HG03354 (cell line): ENCODE measurements around the gene NANOS1.

Experiments used
- ATAC-seq: cut with Tn5 transposase; IDR thresholded peaks from one replicate; pipeline ENCODE4 v1.9.1; 2021; ENCODE audit warnings: mild to moderate bottlenecking; ENCODE audit not compliant: unreplicated experiment, poor library complexity, severe bottlenecking

Gene NANOS1

GRCh38 chr10:119051775-119052174 lies 22.3 kb downstream of the NANOS1 start:
- no peak for ATAC-seq

GRCh38 chr10:119055472-119055871 lies 26.0 kb downstream of the NANOS1 start:
- no peak for ATAC-seq

- no peak for ATAC-seq
These were observed 28.5 kb downstream of the NANOS1 start for GRCh38 chr10:119058010-119058409.

- ATAC-seq: no peak
These were observed 30.0 kb downstream of the NANOS1 start for GRCh38 chr10:119059557-119059956.

GRCh38 chr10:119060107-119060506 lies 30.6 kb downstream of the NANOS1 start:
- ATAC-seq: no peak

GRCh38 chr10:119061352-119061751 lies 31.8 kb downstream of the NANOS1 start:
- no peak for ATAC-seq

GRCh38 chr10:119061926-119062325 lies 32.4 kb downstream of the NANOS1 start:
- no peak for ATAC-seq

- ATAC-seq: no peak
These were observed 41.1 kb downstream of the NANOS1 start for GRCh38 chr10:119070395-119071165.

- no peak for ATAC-seq
These were observed 44.1 kb downstream of the NANOS1 start for GRCh38 chr10:119073584-119073983.

GRCh38 chr10:119078422-119079179 lies 49.1 kb downstream of the NANOS1 start:
- no peak for ATAC-seq

- peak; percentile 68 for ATAC-seq
These were observed 50.3 kb downstream of the NANOS1 start for GRCh38 chr10:119079599-119080520.

- ATAC-seq: peak; percentile 82
These were observed 51.2 kb downstream of the NANOS1 start, which contains the start of gene EIF3A for GRCh38 chr10:119080521-119081259. EIF3A (minus strand) TSS chr10:119080817; CDS start chr10:119080676, 141 bp downstream.
